ENCODE measurements around the gene KRTCAP2.
A peak's percentile ranks its signal among the peaks of the same experiment; 100 is the strongest.
"Not testable (repeated sequence)": the region's sequence is repeated elsewhere in the genome, so short reads cannot be mapped to it uniquely, and the experiment has no call there.

KRTCAP2 gene

DNA sequence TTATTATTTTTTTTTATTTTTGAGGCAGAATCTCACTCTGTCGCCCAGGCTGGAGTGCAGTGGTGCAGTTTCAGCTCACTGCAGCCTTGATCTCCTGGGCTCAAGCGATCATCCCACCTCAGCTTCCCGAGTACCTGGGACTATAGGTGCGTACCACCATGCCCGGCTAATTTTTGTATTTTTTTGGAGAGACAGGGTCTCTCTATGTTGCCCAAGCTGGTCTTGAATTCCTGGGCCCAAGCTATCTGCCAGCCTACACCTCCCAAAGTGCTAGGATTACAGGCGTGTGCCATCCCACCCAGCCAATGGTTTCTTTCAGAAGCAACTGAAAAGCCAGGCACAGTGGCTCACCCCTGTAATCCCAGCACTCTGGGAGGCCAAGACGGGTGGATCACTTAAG is 2.3 kb downstream of the KRTCAP2 start:
- Mint-ChIP-seq H3K36me3 (ENCODE audit: low read depth) (peaks cover 50% of the 10 kb centered on the region), H3K27me3 (no peaks in the 10 kb centered on the region), H3K4me1 (ENCODE audit: low read depth) (peaks cover 56% of the 10 kb centered on the region), H3K27ac (peak overlapping the region; percentile 97), H3K4me3 (no peak overlapping the region), H3K9me3 (no peaks in the 10 kb centered on the region)
- DNase-seq: peak; percentile 12

DNA sequence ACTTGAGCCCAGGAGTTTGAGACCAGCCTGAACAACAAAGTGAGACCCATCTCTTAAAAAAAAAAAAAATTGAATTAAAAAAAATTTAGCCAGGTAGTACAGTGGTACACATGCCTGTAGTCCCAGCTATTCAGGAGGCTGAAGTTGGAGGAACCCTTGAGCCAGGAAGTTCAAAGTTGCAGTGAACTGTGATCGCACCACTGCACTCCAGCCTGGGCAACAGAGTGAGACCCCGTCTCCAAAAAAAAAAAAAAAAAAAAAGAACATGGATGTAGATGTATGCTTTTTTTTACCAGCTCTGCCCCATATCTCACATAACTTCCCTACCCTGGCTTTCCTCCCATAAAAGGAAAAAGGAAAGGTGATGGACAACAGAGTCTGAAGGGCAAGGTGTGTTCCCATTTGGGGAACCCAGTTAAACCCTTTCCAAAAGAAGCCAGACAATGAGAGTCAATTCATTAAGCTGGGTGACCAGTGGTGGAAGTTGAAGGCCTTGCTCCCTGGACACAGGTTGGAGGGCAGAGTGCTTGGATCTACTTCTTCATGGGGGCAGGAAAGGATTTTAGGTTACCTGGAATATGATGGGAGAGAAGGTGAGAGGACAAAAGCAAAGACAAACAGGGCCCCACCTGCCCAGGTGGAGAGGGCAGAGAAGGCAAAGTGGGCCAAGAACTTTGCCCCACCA is 2.9 kb downstream of the KRTCAP2 start:
- H3K36me3 Mint-ChIP-seq (ENCODE audit: low read depth): peaks cover 50% of the 10 kb centered on the region
- peak; percentile 5 for DNase-seq
- no peaks in the 10 kb centered on the region for H3K27me3 Mint-ChIP-seq
- peaks cover 51% of the 10 kb centered on the region for H3K4me1 Mint-ChIP-seq (ENCODE audit: low read depth)
- peak overlapping the region; percentile 54 for H3K27ac Mint-ChIP-seq
- no peaks in the 10 kb centered on the region for H3K9me3 Mint-ChIP-seq
- no peak overlapping the region for H3K4me3 Mint-ChIP-seq

DNA sequence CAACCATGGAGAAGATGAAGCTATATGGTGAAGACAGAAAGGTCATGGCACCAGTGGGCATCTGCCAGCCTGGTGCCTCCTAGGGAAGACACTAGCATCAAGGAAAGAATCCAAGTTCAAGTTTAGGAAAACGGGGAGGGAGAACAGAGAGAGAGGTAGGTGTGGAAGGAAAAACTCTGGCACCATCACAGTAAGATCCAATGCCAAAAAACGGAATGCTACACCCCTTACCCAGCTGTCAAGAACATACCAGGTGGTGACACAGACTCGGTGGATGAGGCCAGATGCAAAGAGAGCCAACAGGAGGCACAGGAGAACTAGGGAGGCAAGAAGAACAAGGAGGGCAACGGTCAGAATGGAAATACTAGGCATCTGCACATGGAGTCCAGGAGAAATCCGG is 3.6 kb downstream of the KRTCAP2 start:
- Mint-ChIP-seq H3K4me3 (no peak overlapping the region), H3K36me3 (ENCODE audit: low read depth) (peaks cover 50% of the 10 kb centered on the region), H3K9me3 (no peaks in the 10 kb centered on the region), H3K27me3 (no peaks in the 10 kb centered on the region), H3K27ac (peak overlapping the region; percentile 16), H3K4me1 (ENCODE audit: low read depth) (peaks cover 45% of the 10 kb centered on the region)
- peak; percentile 20 for DNase-seq

DNA sequence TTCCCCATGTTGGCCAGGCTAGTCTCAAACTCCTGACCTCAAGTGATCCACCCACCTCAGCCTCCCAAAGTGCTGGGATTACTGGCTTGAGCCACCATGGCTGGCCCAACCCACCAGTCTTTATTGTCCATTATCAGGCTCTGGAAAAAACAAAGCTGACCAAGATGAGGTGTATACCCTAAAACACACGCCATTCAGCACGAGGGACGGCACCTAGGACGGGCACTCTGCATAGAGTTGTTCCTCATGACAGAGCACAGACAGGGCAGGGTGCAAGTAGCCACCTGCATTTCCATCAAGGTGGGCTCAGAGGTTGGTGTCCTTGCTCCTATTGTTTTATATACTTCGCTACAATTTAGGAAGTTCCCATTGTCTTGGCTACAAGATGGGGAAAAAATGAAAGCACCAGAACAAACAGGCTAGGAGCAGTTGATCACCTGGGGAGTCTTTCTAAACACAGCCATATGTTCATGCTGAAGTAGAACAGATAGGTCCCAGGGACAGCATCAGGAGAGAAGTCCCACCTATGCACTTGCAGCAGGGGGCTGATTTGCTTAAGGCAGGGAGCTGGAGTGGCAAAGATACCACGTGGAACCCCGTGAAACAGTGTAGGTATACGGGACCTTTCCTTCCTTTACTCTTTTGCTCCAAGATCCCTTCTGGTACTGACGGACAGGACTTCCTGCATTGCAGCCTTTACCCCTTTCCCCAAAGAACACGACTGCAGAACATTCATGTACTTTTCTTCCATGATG is 4.5 kb downstream of the KRTCAP2 start:
- Mint-ChIP-seq H3K4me3 (no peak overlapping the region), H3K4me1 (ENCODE audit: low read depth) (peaks cover 39% of the 10 kb centered on the region), H3K36me3 (ENCODE audit: low read depth) (peaks cover 46% of the 10 kb centered on the region), H3K9me3 (no peaks in the 10 kb centered on the region), H3K27ac (no peak overlapping the region), H3K27me3 (no peaks in the 10 kb centered on the region)
- peak; percentile 26 for DNase-seq

DNA sequence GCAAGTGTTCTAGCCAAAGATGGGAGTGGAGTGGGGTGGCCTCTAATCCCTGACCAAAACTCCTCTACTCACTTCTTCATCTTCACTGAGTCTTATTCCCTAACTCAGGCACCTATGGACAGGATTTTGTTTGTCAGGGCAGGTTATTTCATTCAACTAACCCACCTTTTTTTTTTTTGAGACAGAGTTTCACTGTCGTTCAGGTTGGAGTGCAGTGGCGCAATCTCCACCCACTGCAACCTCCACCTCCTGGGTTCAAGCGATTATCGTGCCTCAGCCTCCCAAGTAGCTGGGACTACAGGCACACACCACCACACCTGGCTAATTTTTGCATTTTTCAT is 5.0 kb downstream of the KRTCAP2 start:
- Mint-ChIP-seq H3K27ac (peak overlapping the region; percentile 71), H3K4me1 (ENCODE audit: low read depth) (peaks cover 33% of the 10 kb centered on the region), H3K36me3 (ENCODE audit: low read depth) (peaks cover 46% of the 10 kb centered on the region)
- not testable (repeated sequence) for H3K9me3 Mint-ChIP-seq, H3K27me3 Mint-ChIP-seq, DNase-seq, H3K4me3 Mint-ChIP-seq

DNA sequence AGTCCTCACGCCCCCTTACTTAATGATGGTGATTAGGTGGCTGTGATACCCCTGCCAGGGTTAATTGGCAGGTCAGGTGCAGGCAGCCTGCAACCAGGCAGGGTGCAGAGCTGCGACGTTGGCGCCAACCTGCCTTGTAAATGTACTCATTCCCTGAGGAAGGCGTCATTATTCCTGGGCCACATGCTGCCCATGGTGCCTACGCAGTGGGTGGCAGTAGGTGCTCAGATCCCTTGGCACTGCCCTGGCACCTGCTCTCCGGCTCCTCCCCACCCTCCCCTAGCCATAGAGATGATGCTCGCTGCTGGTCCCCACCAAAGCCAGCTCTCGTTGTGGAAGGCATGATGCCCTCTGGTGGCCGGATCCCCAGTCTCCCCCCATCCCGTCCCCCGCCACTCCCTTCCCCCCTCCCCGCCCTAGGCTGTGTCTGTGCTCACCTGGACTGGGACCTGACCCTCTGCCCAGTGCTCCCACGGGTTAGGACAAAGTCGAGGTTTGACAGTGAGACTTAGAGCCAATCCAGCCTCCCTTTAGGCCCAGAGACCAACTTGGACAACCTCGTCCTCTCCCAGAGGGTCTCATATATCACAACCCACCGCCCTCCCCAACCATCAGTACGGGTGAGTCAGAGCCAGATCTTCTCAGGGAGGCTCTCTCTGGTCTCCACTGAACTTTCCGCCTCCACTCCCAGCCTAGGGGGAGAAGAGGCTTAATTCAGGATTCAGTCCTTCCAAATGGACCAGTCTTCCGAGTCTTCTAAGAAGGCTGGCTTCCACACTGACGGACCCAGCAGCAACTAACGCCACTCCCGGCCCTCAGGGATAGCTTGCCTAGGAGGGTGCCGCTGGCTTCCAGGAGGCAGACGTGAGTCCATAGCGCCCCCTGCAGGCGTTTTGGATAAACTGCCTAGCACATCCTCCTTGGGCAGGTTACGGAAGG is 5.7 kb downstream of the KRTCAP2 start:
- Mint-ChIP-seq H3K4me1 (ENCODE audit: low read depth) (peaks cover 32% of the 10 kb centered on the region), H3K36me3 (ENCODE audit: low read depth) (peaks cover 39% of the 10 kb centered on the region), H3K27ac (peak overlapping the region; percentile 71), H3K9me3 (no peaks in the 10 kb centered on the region), H3K27me3 (no peaks in the 10 kb centered on the region), H3K4me3 (peak overlapping the region; percentile 53)
- peak; percentile 89 for DNase-seq

DNA sequence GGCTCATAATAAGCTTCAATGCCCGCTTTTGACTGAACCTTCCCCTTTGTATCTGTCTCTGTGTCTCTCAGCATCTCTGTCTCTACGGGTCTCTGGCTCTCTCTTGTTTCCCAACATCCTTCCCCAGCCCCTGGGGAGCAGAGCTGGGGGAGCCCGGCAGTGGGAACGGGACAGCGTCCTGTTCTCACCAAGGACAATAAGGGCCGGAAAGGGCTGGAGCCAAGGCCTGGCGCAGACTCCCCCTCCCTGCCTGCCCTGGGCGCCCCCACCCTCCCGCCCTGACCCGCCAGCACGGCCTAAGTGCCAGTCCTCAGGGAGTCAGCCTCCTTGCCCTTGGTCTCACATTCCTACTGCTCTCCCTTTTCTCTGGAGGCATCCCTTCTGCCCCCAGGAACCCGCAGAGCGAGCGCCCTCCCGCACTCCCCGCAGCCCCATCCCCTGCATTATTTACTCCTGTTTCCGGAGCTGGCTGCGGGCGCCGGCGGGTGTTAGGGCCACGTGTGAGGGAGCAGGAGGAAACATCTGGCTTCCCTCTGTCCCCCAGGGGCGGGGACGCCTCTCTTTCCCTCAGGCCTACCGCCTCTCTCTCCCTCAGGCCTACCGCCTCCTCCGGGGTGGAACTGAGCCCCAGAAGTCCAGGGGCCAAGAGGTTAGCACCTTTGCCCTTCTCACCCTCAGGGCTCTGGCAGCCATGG is 6.5 kb downstream of the KRTCAP2 start:
- H3K4me1 Mint-ChIP-seq (ENCODE audit: low read depth): peaks cover 24% of the 10 kb centered on the region
- DNase-seq: no peak
- no peaks in the 10 kb centered on the region for H3K27me3 Mint-ChIP-seq
- peak overlapping the region; percentile 12 for H3K4me3 Mint-ChIP-seq
- peaks cover 31% of the 10 kb centered on the region for H3K36me3 Mint-ChIP-seq (ENCODE audit: low read depth)
- H3K27ac Mint-ChIP-seq: no peak overlapping the region
- H3K9me3 Mint-ChIP-seq: no peaks in the 10 kb centered on the region

DNA sequence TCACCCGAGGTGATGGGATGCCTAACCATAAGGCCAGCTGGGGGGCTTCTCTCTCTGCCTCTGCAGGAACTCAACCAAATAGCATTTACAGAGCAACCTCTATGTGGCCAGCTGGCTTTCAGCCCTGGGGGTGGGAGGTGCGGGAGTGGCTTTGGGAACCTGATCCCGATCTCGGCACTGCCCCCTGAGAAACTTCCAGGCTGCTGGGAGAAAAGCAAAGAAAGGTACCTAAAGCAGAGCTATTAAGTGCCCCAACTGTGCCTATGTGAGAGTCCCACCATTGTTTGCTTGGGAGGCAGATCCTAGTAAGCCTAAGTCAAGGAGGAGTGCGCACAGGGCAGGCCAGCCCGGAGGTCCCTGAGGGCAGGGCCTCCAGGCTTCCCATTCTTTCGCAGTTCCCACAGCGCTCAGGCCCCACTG is 7.0 kb downstream of the KRTCAP2 start:
- H3K36me3 Mint-ChIP-seq (ENCODE audit: low read depth): peaks cover 25% of the 10 kb centered on the region
- no peak for DNase-seq
- H3K4me3 Mint-ChIP-seq: no peak overlapping the region
- H3K27me3 Mint-ChIP-seq: no peaks in the 10 kb centered on the region
- H3K27ac Mint-ChIP-seq: no peak overlapping the region
- H3K4me1 Mint-ChIP-seq (ENCODE audit: low read depth): peaks cover 19% of the 10 kb centered on the region
- no peaks in the 10 kb centered on the region for H3K9me3 Mint-ChIP-seq

DNA sequence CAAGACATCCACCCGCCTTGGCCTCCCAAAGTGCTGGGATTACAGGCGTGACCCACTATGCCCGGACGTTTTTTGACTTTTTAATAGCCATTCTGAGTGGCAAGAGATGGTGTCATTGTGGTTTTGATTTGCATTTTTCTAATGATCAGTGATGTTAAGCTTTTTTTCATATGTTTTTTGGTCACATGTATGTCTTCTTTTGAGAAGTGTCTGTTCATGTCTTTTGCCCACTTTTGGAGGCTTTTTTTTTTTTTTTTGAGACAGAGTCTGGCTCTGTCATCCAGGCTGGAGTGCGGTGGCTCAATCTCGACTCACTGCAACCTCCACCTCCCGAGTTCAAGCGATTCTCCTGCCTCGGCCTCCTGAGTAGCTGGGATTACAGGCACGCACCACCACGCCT is 8.5 kb downstream of the KRTCAP2 start:
- not testable (repeated sequence) for DNase-seq, H3K9me3 Mint-ChIP-seq, H3K27me3 Mint-ChIP-seq, H3K27ac Mint-ChIP-seq, H3K4me3 Mint-ChIP-seq
- Mint-ChIP-seq H3K4me1 (ENCODE audit: low read depth) (peaks cover 16% of the 10 kb centered on the region), H3K36me3 (ENCODE audit: low read depth) (peaks cover 16% of the 10 kb centered on the region)

DNA sequence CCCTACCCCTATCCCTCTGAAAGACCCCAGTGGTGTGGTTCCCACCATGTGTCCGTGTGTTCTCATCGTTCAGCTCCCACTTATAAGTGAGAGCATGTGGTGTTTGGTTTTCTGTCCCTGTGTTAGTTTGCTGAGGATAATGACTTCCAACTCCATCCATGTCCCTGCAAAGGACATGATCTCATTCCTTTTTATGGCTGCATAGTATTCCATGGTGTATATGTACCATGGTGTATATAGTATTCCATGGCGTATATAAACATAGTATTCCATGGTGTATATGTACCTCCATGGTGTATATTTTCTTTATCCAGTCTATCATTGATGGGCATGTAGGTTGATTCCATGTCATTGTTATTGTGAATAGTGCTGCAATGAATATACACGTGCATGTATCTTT is 9.3 kb downstream of the KRTCAP2 start:
- H3K36me3 Mint-ChIP-seq (ENCODE audit: low read depth); H3K9me3 Mint-ChIP-seq; H3K4me3 Mint-ChIP-seq; H3K27me3 Mint-ChIP-seq; DNase-seq; H3K27ac Mint-ChIP-seq: not testable (repeated sequence)
- H3K4me1 Mint-ChIP-seq (ENCODE audit: low read depth): peaks cover 12% of the 10 kb centered on the region

DNA sequence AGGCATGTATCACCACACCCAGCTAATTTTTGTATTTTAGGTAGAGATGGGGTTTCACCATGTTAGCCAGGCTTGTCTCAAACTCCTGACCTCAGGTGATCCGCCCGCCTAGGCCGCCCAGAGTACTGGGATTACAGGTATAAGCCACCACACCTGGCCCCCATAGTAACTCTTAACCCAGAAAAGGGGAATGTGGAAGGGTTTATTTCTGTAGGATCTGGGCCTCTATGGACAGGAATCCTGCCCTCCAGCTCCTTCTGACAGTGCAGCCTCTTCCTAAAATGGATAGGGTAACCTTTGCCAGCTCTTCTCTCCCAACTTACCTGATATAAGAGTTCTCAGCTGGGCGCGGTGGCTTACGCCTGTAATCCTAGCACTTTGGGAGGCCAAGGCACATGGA is 10.5 kb downstream of the KRTCAP2 start:
- not testable (repeated sequence) for H3K4me1 Mint-ChIP-seq (ENCODE audit: low read depth); DNase-seq; H3K27ac Mint-ChIP-seq; H3K27me3 Mint-ChIP-seq; H3K9me3 Mint-ChIP-seq; H3K4me3 Mint-ChIP-seq; H3K36me3 Mint-ChIP-seq (ENCODE audit: low read depth)

DNA sequence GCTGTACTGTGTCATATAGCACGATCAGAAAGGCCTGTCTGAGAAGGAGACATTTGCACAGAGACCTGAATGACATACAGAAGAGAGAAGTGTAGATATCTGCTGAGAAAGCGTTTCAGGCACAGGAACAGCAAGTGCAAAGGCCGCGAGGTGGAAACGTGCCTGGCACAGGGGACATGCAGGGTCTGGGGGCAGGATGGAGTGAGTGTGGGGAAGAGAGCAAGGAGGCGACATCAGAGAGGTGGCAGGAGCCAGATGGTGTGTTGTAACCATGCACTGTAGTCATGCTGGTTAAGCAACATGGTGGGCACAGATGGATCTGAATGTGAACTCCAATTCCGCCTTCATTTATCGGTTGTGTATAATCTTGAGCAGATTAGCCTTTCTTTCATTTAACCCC is 13.0 kb downstream of the KRTCAP2 start:
- Mint-ChIP-seq H3K27me3 (no peaks in the 10 kb centered on the region), H3K9me3 (no peaks in the 10 kb centered on the region), H3K27ac (no peak overlapping the region), H3K36me3 (ENCODE audit: low read depth) (no peaks in the 10 kb centered on the region), H3K4me1 (ENCODE audit: low read depth) (no peaks in the 10 kb centered on the region), H3K4me3 (no peak overlapping the region)
- DNase-seq: no peak

DNA sequence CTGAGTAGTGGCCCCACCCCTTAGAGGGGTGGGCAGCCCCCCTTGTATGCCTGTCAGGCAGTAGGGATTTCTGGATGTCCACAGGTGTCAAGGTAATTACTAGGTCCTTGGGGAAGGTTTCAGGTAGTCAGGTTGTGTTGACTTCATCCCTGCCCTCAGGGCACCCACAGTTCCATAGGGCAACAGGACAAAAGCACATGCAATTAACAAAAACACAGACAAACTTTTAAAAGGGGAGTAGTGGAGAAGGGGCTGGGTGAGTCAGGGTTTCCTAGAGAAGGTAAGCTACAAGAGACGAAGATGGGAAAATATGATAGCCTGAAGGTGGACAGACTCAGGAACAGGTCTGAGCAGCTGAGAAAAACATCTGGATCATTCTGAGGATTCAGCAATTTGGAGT is 14.1 kb downstream of the KRTCAP2 start:
- H3K27me3 Mint-ChIP-seq: no peaks in the 10 kb centered on the region
- H3K36me3 Mint-ChIP-seq (ENCODE audit: low read depth): no peaks in the 10 kb centered on the region
- no peak overlapping the region for H3K4me3 Mint-ChIP-seq
- H3K27ac Mint-ChIP-seq: no peak overlapping the region
- no peaks in the 10 kb centered on the region for H3K4me1 Mint-ChIP-seq (ENCODE audit: low read depth)
- H3K9me3 Mint-ChIP-seq: no peaks in the 10 kb centered on the region
- DNase-seq: no peak

DNA sequence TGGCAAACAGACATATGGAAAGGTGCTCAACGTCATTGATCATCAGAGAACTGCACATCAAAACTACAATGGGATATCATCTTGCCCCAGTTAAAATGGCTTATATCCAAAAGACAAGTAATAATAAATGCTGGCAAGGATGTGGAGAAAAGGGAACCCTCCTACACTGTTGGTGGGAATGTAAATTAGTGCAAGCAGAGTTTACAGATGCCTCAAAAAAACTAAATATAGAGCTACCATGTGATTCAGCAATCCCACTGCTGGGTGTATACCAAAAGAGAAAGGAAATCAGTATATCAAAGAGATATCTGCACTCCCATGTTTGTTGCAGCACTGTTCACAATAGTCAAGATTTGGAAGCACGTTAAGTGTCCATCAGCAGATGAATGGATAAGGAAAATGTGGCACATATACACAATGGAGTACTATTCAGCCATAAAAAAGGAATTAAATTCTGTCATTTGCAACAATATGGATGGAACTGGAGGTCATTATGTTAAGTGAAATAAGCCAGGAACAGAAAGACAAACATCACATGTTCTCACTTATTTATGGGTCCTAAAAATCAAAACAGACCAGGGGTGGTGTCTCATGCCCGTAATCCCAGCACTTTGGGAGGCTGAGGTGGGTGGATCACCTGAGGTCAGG is 17.0 kb downstream of the KRTCAP2 start:
- not testable (repeated sequence) for H3K4me1 Mint-ChIP-seq (ENCODE audit: low read depth); H3K4me3 Mint-ChIP-seq; DNase-seq; H3K27ac Mint-ChIP-seq; H3K36me3 Mint-ChIP-seq (ENCODE audit: low read depth); H3K9me3 Mint-ChIP-seq; H3K27me3 Mint-ChIP-seq

Data from activated T-cell treated with anti-CD3 and anti-CD28 coated beads, Interleukin-2, amount 50 U/mL, for 24 hours (primary cell).